Endothelial cell of umbilical vein (primary cell): ENCODE data around the gene PIK3R1.

ENCODE experiments used
- CTCF ChIP-seq, 2 donors: IDR thresholded peaks; 1 replicate in 1 of 2; 2 replicates in 1 of 2; pipeline ENCODE4 v1.5.1; 2011; ENCODE audit warnings: low read length in 2 of 2, mild to moderate bottlenecking in 2 of 2, moderate library complexity in 2 of 2, control low read depth in 1 of 2, inconsistent platforms in 1 of 2, low read depth in 1 of 2; ENCODE audit not compliant: insufficient read depth in 1 of 2; ENCODE audit errors: extremely low read depth in 1 of 2
- EZH2 ChIP-seq: IDR thresholded peaks from 2 replicates; pipeline ENCODE4 v1.6.1; 2012; ENCODE audit warnings: borderline replicate concordance, low read depth, mild to moderate bottlenecking, moderate library complexity, low read length, inconsistent platforms; ENCODE audit not compliant: severe bottlenecking
- GATA2 ChIP-seq: IDR thresholded peaks from 2 replicates; pipeline ENCODE4 v1.7.0; 2011; ENCODE audit warnings: low read depth, mild to moderate bottlenecking, moderate library complexity, mixed read lengths, low read length; ENCODE audit not compliant: insufficient read length, insufficient read depth
- JUN ChIP-seq: IDR thresholded peaks from 2 replicates; pipeline ENCODE4 v1.6.1; 2011; ENCODE audit warnings: borderline replicate concordance, low read depth; ENCODE audit not compliant: insufficient read length, insufficient read depth
- MAX ChIP-seq: IDR thresholded peaks from 2 replicates; pipeline ENCODE4 v1.6.1; 2011; ENCODE audit not compliant: insufficient read depth, insufficient read length
- POLR2A ChIP-seq: IDR thresholded peaks from 2 replicates; pipeline ENCODE4 v1.6.1; 2012; ENCODE audit warnings: low read depth, mild to moderate bottlenecking, control low read depth, low read length
- POLR2AphosphoS5 ChIP-seq: IDR thresholded peaks from 2 replicates; pipeline ENCODE4 v1.6.1; 2012; ENCODE audit warnings: low read depth, mild to moderate bottlenecking, control low read depth, low read length, moderate library complexity; ENCODE audit not compliant: insufficient read depth

DNA sequence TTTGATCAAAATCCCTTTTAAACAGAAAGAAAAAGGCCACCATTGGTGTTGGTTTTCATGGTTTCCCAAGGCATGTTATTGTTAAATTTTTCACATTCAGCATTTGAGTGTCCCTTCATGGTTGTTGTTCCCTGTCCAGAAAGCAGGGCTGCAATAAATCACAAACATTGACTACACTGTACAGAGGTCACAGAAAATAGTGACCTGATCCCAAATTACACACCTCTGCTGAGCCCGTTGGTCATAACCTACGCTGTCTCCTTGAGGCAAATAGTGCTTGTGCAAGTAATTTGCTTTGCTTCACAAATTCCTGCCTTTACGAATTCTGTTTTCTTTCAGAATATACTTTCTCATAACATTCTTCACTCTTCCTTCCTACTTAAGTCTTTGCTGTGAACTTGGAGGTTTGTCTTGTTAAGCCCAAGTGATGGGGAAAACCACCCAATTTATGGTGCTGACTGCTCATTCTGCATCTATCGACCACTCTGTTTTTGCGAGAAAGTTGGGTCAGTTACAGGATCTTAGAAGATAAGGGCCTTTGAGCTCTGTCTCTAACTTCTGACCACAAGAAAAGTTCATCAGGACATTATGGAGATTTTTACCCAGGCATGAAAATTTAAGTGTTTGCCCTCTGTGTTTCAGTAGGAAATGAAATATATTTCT is 16.0 kb downstream of the PIK3R1 start:
- TF ChIP-seq CTCF (IDR thresholded peaks at IDR 0.05; ENCODE audit: extremely low read depth in 1 of 2, insufficient read depth in 1 of 2, low read depth in 1 of 2, low read length in 2 of 2) (no peak), EZH2 (no peak), POLR2AphosphoS5 (no peak), POLR2A (no peak), JUN (no peak), GATA2 (no peak), MAX (no peak)
